Fibroblast of the aortic adventitia (primary cell): Measurements from ENCODE around the gene MEF2C. TPM values are rescaled to one million over a fixed set of nuclear protein-coding genes. Genes with fewer than 3 reads are reported as not detected.

ENCODE experiments used
- DNase-seq: peaks from one replicate; pipeline ENCODE4 v3.0.0-alpha.2; 2010; ENCODE audit warnings: low read depth
- H3K4me3 ChIP-seq: 2 replicates; pipeline ENCODE4 v1.5.1; 2011; ENCODE audit warnings: low read depth, mild to moderate bottlenecking, control low read depth, low read length, moderate library complexity
- total RNA-seq: library from RNA; depleted of rRNA; stranded (reverse); fragments of >200 nt; gene quantifications from 2 replicates; pipeline ENCODE4 v1.2.3, GENCODE V29; 2012; ENCODE audit warnings: low replicate concordance
- TF ChIP-seq, protein P1 (sequence below): IDR thresholded peaks from 2 replicates; pipeline ENCODE4 v1.5.1; 2011; ENCODE audit warnings: mild to moderate bottlenecking, low read length, control low read depth, inconsistent platforms; ENCODE audit not compliant: insufficient read depth

The MEF2C gene
- total RNA-seq, 1 donor: 38.6 TPM

DNA sequence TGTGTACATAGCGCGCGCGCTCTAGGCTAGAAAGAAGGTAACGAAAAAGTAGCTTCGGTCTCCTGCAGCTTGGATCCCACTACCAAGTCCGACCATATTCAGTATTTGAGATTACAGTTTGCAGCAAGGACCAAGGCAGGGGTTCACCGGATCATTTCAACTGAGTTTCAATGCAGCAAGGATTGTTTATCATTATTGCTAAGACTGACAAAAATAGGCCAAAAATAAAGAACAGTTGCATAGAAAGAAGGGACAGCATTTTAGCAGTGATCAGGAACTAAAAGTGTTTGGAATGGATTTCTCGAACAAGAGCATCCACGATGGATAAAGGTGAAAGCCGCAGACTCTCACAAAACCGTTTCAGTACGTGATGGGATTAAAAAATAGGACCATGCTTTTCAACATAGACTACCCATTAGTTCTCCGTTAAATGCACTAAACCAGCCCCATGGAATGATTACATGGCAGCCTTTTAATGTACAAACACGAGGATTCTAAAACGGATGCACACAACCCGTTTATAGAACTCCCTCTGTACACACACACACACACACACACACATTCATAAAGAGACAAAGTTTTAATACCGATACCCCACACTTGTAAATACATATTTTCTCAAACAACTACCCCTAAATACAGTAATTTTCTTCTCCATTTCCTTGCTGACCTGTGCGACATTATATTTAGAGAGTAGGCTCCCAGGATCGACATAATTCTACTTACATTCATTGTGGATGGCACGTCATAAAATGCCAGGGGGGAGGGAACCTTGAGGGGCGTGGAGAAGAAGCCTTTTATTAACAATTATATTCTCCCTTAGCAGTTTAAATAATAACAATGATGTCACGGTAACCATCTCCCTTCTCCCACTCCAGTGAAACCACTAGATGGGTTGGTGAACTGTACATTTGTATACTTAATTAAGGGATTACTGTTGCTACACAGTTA lies 197.1 kb downstream of the MEF2C start:
- TF ChIP-seq, protein P1, sequence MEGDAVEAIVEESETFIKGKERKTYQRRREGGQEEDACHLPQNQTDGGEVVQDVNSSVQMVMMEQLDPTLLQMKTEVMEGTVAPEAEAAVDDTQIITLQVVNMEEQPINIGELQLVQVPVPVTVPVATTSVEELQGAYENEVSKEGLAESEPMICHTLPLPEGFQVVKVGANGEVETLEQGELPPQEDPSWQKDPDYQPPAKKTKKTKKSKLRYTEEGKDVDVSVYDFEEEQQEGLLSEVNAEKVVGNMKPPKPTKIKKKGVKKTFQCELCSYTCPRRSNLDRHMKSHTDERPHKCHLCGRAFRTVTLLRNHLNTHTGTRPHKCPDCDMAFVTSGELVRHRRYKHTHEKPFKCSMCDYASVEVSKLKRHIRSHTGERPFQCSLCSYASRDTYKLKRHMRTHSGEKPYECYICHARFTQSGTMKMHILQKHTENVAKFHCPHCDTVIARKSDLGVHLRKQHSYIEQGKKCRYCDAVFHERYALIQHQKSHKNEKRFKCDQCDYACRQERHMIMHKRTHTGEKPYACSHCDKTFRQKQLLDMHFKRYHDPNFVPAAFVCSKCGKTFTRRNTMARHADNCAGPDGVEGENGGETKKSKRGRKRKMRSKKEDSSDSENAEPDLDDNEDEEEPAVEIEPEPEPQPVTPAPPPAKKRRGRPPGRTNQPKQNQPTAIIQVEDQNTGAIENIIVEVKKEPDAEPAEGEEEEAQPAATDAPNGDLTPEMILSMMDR: no peak
- DNase-seq: no peak
- H3K4me3 ChIP-seq: no peak overlapping the region

- H3K4me3 ChIP-seq: no peak overlapping the region
- DNase-seq: no peak
- TF ChIP-seq, protein P1: peak; percentile 4
Measured at GRCh38 chr5:88683506-88684135, 199.4 kb downstream of the MEF2C start.

- DNase-seq: no peak
- TF ChIP-seq, protein P1: no peak
- no peak overlapping the region for H3K4me3 ChIP-seq
Measured at GRCh38 chr5:88682881-88683361, 200.1 kb downstream of the MEF2C start.

GRCh38 chr5:88682131-88682530 lies 200.9 kb downstream of the MEF2C start:
- DNase-seq: no peak
- TF ChIP-seq, protein P1: no peak
- no peak overlapping the region for H3K4me3 ChIP-seq

DNA sequence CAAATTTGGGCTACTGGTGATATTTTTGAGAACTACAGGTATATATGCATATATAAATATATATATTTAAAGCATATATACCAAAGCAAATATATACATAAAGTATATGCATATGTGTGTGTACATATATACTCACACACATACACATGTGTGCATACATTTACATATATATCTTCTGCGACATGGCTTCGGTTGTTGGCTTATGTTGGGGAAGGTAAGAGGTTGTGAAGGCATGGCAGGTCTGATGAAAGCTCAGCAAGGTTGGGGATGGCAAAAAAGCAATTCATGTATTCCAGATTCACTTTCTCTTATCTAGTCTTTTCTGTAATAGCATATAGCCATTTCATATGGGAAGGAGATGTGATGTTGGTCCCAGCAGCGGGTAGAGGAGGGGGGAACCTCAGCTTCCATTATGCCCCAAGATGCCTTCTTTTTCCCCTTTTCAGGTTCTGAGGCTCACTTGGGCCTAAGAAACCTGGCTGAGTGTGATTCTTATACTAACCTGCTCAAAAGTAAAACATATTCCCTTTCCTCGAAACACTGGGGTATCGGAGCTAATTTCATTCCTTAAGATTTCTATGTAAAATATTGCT lies 201.7 kb downstream of the MEF2C start:
- TF ChIP-seq, protein P1: no peak
- DNase-seq: no peak
- no peak overlapping the region for H3K4me3 ChIP-seq

- DNase-seq: peak; percentile 39
- TF ChIP-seq, protein P1: peak; percentile 86
- peak overlapping the region; percentile 45 for H3K4me3 ChIP-seq
Measured at GRCh38 chr5:88680253-88681132, 202.5 kb downstream of the MEF2C start.
